ENCODE results near the gene CCDC102A.

DNA sequence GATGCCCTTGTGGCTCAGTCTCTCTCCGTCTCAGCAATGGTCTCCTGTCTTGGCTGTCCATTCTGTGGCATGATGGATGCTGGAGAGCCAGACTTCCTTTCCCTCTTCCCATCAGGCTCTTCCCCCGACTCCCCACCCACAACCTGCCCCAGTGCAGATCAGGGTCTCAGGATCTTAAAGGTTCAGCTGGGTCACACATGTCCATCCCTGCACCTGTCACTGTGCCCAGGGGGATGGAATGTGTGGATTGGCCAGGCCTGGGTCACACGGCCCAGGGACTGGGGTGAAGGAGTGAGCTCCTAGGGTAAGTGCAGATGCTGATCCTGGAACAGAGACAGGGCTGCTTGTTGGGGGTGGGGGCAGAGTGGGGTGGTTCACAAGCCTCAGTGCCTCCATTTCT lies 29.1 kb upstream of the CCDC102A start:
- no peak for TF ChIP-seq POLR2A (IDR thresholded peaks at IDR 0.05)
- TF ChIP-seq, protein P1, sequence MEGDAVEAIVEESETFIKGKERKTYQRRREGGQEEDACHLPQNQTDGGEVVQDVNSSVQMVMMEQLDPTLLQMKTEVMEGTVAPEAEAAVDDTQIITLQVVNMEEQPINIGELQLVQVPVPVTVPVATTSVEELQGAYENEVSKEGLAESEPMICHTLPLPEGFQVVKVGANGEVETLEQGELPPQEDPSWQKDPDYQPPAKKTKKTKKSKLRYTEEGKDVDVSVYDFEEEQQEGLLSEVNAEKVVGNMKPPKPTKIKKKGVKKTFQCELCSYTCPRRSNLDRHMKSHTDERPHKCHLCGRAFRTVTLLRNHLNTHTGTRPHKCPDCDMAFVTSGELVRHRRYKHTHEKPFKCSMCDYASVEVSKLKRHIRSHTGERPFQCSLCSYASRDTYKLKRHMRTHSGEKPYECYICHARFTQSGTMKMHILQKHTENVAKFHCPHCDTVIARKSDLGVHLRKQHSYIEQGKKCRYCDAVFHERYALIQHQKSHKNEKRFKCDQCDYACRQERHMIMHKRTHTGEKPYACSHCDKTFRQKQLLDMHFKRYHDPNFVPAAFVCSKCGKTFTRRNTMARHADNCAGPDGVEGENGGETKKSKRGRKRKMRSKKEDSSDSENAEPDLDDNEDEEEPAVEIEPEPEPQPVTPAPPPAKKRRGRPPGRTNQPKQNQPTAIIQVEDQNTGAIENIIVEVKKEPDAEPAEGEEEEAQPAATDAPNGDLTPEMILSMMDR (IDR thresholded peaks at IDR 0.05): no peak

Measured in uterus (tissue), 2 donors.